GM21526 (cell line): Measurements from ENCODE around the gene ZSCAN25.
"Not testable (repeated sequence)": the region's sequence is repeated elsewhere in the genome, so short reads cannot be mapped to it uniquely, and the experiment has no call there.

Source experiments
- ATAC-seq: cut with Tn5 transposase; IDR thresholded peaks from one replicate; pipeline ENCODE4 v1.9.1; 2021; ENCODE audit warnings: moderate library complexity; ENCODE audit not compliant: unreplicated experiment, low FRiP score

ZSCAN25 gene

DNA sequence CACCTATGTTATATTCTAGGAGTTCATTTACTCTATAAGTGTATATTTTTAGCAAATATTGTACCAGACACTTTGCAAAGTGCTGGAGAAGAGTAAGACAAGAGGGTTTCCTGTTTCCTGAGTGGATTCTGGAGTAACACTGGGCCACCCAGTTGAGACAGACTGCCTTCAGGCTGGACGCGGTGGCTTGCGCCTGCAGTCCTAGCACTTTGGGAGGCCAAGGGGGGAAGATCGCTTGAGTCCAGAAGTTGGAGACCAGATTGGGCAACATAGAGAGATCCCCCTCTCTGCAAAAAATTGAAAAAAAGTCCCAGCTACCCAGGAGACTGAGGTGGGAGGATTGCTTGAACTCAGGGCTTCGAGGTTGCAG, 772 bp upstream of the ZSCAN25 start:
- ATAC-seq, result no peak

- ATAC-seq, result no peak
Measured at GRCh38 chr7:99617192-99617781, 541 bp downstream of the ZSCAN25 start.

DNA sequence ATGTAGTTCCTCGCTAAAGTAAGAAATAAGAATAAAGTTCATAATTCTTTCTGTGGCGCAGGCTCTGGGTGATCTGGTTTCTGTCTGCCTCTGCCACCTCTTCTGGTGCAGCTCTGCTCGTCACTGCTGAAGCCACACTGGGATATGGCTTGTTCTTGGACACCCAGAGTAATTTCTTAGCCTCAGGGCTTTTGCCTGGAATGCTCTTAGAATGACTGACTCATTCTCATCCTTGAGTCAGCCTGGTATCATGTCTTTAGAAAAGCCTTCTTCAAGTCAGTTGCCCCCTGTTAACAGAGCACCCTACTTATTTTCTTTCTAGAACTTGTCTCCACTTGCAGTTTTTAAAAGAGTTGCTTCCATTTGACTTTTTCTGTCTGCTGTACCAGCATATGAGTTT, 2.0 kb downstream of the ZSCAN25 start:
- no peak for ATAC-seq

- no peak for ATAC-seq
Measured at GRCh38 chr7:99619571-99620130, 2.9 kb downstream of the ZSCAN25 start.

DNA sequence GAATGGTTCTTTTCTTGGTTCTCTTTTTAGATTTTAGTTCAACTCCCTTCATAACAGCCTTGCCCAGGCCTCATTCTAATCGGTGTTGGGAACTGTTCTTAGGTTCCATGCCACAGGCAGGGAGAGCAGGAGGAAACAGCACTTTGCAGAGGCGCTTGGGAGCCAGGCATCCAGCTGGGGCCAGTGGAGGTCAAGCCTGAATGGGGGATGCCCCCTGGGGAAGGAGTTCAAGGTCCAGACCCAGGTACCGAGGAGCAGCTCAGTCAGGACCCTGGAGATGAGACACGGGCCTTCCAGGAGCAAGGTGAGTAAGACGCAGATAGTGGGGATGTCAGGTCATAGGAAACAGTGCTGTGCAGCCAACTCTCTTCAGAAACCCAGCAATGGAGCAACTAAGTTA, 4.5 kb downstream of the ZSCAN25 start:
- no peak for ATAC-seq

GRCh38 chr7:99622596-99622995, 5.8 kb downstream of the ZSCAN25 start:
- no peak for ATAC-seq

DNA sequence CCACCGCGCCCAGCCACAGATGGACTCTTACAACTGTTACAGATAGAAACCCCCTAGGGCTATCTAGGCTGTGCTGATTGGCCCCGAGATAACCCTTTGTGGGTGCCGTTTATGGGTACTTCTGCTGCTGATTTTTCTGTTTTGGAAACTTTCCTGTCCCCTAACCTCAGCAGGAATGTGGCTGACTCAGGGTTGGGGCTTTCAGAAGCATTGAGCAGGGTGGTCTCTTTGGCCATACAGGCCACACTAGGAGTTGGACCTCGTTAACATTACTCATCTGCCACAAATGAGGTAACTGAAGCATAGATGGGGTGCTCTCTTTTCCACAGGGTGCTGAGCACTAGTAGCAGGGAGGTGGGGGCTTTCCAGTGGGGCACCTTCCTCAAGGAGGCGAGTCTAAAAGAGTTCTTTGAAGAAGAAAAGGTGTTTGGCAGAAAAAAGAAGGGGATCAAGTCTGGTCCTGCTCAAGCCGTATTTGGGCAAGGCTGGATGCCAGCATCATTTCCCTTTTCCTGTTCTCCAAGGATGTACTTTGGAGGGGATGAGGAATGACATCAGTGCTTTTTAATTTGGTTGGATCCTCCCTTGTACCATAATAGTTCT, 6.4 kb downstream of the ZSCAN25 start:
- ATAC-seq, result no peak

DNA sequence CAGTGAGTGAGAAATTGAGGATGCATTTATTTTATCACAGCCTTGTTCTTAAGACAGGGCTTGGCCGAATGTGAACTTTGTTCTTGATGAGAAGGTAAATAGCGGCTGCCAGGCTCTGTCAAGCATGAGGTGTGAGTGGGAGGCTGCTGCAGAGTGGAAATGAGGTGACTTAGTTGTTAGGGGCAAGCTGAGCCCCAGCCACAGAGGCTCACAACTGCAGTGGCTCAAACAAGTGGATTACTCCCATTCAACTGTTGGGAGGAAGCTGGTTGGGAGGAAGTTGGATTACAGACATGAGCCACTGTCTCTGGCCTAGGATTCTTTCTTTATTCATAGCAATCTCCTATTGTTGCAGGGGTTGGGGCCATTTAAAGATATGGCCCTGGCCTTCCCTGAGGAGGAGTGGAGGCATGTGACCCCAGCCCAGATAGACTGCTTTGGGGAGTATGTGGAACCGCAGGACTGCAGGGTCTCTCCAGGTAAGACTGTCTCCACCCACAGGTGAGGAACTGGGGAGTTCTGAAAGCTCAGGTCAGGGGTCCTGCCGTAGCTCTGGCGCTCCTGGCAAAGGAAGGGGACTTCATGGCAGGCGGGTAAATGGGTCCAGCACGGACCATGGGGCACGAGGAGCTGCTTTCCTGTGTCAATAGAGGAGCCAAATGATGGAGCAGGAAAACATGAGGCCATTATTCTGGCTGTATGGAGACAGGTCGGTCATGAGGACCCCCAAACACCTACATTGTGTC, 7.1 kb downstream of the ZSCAN25 start:
- ATAC-seq, result no peak

DNA sequence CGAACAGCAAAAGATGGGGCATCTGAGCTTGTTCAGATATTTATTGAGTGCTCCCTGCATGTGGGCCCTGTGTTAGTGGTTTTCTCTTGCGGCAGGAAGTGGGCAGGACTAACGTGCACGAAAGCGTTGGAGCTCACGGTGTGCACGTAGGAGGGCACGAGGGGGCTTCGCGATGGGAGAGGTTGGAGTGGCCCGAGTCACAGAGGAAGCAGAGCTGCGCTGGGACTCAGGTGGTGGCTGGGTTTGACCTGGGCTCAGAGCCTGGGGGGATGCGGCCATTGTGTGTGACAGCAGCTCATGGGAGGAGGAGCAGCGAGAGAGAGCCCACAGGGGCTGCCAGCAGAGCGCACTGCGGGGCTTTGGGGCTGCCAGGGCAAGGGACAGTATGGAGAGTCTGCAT, 7.7 kb downstream of the ZSCAN25 start:
- ATAC-seq, result no peak

DNA sequence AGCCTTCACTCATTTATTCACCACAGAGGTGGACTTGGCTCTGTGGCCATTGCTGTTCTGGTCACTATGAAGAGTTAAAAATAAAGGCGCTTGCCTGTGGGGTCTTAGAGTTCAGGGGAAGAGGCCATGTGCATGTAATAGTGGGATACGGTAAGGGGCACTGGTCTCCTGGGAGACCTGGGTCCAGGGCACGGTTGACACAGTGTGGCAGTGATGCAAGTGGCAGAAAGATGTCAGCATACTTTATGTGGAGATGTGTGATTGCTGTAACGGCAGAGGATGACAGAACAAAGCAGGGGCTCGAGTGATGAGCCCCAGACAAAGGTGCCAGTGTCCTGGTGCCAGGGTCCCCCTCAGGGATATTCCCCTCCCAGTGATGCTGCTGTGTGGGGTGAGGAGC, 8.6 kb downstream of the ZSCAN25 start:
- no peak for ATAC-seq

DNA sequence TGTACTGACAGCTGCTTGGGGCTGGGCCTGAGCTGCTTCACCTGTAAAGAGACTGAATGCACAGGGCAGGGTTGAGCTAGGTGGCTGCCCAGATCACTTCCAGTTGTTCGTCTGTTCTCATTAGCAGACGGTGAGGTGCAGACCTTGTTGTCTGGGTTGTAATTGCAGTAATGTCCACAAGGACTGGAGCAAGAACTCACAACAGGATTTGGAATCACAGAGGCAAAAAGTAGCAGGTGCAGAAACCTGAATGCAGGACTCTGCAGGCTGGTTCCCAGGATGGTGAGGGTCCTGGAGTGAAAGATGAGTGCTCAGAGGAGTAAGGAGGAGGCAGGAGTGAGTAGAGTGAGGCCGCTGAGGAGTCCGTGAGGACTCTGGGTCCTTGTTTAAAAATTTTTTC, 9.2 kb downstream of the ZSCAN25 start:
- no peak for ATAC-seq

DNA sequence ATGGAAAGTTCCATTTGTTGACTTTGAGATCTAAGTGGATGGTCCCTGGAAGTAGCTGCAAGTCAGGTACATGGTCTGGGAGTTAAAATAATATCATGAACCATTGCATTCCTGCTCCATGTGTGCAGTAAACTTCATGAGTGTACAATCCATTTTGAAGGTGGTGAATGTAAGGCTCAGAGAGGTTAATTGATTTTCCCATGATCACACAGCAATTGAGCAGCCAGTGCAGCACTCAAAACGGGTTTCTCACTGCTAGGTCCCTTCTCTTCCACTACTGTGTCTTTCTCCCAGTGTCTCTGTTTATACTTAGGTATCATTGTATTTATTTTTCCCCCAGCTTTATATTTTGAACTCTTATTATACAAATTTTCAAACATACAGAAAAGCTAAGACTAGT, 9.9 kb downstream of the ZSCAN25 start:
- ATAC-seq, result no peak

- ATAC-seq, result no peak
Measured at GRCh38 chr7:99627513-99627912, 10.8 kb downstream of the ZSCAN25 start.

DNA sequence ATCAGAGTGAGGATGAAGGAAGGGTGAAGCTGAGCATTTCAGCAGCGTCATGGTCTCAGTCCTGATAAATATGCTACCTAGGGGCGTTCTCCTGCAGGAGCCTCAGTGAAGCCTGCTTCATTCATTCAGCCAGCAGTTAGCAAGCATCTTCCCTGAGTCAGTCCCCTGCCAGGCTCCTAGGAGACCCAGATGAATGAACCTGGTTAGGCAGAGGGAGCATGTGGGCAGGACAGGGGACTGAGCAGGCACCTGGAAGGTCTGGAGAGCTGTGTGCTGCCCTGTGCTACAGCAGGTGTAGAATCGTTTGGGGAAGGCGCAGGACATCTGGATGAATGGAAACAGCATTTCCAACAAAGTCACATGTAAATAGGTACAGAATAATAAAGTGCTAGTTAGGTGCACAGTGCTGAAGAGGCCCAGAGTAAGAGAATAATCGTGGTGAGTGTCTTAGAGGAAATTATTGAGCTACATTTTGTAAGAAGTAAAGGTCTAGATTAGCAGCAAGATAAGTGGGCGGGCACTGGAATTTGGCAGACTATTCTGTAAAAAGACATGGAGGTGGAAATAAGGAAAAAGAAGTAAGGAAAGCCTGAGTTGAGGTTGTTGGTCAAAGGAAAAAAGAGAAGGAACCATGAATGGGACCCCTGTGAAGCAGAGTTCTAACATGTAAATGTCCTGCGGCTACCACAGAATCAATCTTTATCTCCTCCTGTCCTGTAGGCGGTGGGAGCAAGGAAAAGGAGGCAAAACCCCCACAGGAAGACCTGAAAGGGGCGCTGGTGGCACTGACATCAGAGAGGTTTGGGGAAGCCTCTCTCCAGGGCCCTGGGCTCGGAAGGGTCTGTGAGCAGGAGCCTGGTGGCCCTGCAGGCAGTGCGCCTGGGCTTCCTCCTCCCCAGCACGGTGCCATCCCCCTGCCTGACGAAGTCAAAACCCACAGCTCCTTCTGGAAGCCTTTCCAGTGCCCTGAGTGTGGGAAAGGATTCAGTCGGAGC, 12.0 kb downstream of the ZSCAN25 start:
- no peak for ATAC-seq

DNA sequence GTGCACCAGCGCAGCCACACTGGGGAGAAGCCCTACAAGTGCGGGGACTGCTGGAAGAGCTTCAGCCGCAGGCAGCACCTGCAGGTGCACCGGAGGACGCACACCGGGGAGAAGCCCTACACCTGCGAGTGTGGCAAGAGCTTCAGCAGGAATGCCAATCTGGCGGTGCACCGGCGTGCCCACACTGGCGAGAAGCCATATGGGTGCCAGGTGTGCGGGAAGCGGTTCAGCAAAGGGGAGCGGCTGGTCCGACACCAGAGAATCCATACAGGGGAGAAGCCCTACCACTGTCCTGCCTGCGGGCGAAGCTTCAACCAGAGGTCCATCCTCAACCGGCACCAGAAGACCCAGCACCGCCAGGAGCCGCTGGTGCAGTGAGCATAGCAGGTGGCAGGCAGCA, 12.9 kb downstream of the ZSCAN25 start:
- ATAC-seq, result no peak

DNA sequence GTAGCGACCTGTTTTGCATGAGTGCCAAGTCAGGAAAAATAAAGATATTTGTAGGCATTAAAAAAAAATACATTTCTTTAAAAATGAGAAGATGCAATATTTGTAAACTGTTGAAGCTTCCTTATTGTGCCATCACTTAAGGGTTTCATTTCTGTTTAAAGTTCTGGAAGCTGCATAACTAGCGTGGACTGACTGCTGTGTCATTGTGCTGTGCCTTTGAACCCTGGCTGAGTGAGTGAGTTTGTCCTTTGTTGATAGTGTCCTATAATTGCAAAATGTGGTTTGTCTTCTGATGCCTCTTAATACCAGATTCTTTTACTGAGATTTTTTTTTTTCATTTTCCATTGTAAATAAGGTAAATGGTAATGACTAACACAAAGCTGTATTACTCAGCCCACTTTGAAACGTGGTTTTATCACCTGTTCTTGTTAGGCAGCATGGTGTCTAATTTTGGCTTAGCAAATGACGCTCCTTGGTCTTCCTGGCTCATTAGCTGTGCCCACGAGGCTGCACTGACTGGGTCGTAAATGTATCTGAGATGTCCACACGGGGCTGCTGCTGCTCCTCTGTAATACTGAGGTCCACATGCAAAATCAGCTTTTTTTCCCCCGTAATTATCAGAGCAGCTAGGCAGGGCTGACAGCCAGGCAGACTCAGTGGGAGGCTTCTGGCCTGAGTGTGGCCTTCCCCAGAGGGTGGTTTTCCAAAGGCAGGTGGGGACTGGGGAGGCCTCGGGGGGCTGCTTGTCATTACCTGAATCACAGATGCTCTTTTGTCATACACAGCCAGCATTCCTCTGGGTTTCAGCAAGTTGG, 14.8 kb downstream of the ZSCAN25 start:
- ATAC-seq, result no peak

GRCh38 chr7:99637414-99637813, 20.7 kb downstream of the ZSCAN25 start:
- ATAC-seq, result not testable (repeated sequence)

- no peak for ATAC-seq
Measured at GRCh38 chr7:99638731-99639130, 22.0 kb downstream of the ZSCAN25 start.

- no peak for ATAC-seq
Measured at GRCh38 chr7:99639267-99639666, 22.5 kb downstream of the ZSCAN25 start.

DNA sequence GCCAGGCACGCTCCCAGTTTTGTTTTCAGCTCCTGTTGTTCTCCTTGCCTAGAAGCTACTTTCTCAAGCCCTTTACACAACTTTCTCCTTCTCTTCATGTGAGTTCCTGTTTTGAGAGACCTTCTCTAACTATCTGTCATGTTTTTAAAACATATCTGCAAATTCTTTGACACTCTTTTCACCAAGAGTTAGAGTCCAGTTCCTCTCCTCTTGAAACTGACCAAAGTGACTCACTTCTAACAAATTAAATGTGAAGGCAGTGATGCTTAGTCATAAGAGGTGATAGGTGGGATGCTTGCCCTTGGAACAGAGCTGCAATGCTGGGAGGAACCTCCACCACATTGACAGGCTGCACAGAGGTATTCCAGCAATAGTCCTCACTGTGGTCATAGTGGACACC, 25.3 kb downstream of the ZSCAN25 start:
- ATAC-seq, result no peak
